H9 (cell line): ENCODE results near the gene TMCC2. TPM values are rescaled to one million over a fixed set of nuclear protein-coding genes. Genes with fewer than 3 reads are reported as not detected.

Experiments
- DNase-seq: peaks from one replicate; pipeline ENCODE4 v3.0.0-alpha.2; 2017
- H2AFZ ChIP-seq: one replicate; pipeline ENCODE4 v1.6.1; 2013; ENCODE audit warnings: mild to moderate bottlenecking, low read length, control low read depth, moderate library complexity
- H2AK5ac ChIP-seq: 2 replicates; pipeline ENCODE4 v1.6.1; 2013; ENCODE audit warnings: low read length, control low read depth, mixed read lengths; ENCODE audit not compliant: insufficient read length
- H2BK120ac ChIP-seq: one replicate; pipeline ENCODE4 v1.6.1; 2013; ENCODE audit warnings: low read depth, mild to moderate bottlenecking, low read length, control low read depth, inconsistent platforms; ENCODE audit not compliant: poor library complexity, severe bottlenecking
- H2BK12ac ChIP-seq: 2 replicates; pipeline ENCODE4 v1.6.1; 2013; ENCODE audit warnings: low read length, control low read depth, mixed read lengths, low read depth; ENCODE audit not compliant: insufficient read length
- H2BK15ac ChIP-seq: 2 replicates; pipeline ENCODE4 v1.6.1; 2013; ENCODE audit warnings: low read depth, low read length, control low read depth
- H2BK20ac ChIP-seq: one replicate; pipeline ENCODE4 v1.6.1; 2013; ENCODE audit warnings: low read depth, mild to moderate bottlenecking, low read length, control low read depth, inconsistent platforms; ENCODE audit not compliant: poor library complexity, severe bottlenecking
- H2BK5ac ChIP-seq: 2 replicates; pipeline ENCODE4 v1.6.1; 2013; ENCODE audit warnings: low read length, control low read depth, mixed read lengths; ENCODE audit not compliant: insufficient read length
- H3K14ac ChIP-seq: 2 replicates; pipeline ENCODE4 v1.6.1; 2013; ENCODE audit warnings: low read length, control low read depth; ENCODE audit not compliant: insufficient read depth
- H3K18ac ChIP-seq: 2 replicates; pipeline ENCODE4 v1.6.1; 2013; ENCODE audit warnings: low read depth, mild to moderate bottlenecking, mixed read lengths, low read length, control low read depth; ENCODE audit not compliant: insufficient read length
- H3K23ac ChIP-seq: 2 replicates; pipeline ENCODE4 v1.6.1; 2013; ENCODE audit warnings: low read length, control low read depth, mixed read lengths, low read depth; ENCODE audit not compliant: insufficient read length
- H3K23me2 ChIP-seq: 2 replicates; pipeline ENCODE4 v1.6.1; 2013; ENCODE audit warnings: low read depth, mild to moderate bottlenecking, mixed read lengths, low read length, control low read depth; ENCODE audit not compliant: insufficient read length, poor library complexity, severe bottlenecking
- H3K27ac ChIP-seq: 2 replicates; pipeline ENCODE4 v1.5.1; 2013; ENCODE audit warnings: low read length, control low read depth, mixed read lengths, low read depth; ENCODE audit not compliant: insufficient read length
- H3K27me3 ChIP-seq: 2 replicates; pipeline ENCODE4 v1.6.1; 2013; ENCODE audit warnings: low read length, control low read depth, inconsistent platforms; ENCODE audit not compliant: insufficient read depth
- H3K4ac ChIP-seq: 2 replicates; pipeline ENCODE4 v1.6.1; 2013; ENCODE audit warnings: low read depth, mild to moderate bottlenecking, control low read depth, inconsistent platforms, low read length, moderate library complexity
- H3K4me1 ChIP-seq: 2 replicates; pipeline ENCODE4 v1.6.1; 2013; ENCODE audit warnings: low read length, control low read depth, inconsistent platforms; ENCODE audit not compliant: insufficient read depth
- H3K4me2 ChIP-seq: 2 replicates; pipeline ENCODE4 v1.6.1; 2013; ENCODE audit warnings: low read length, control low read depth, mixed read lengths; ENCODE audit not compliant: insufficient read length, insufficient read depth
- H3K56ac ChIP-seq: 2 replicates; pipeline ENCODE4 v1.6.1; 2013; ENCODE audit warnings: low read depth, mild to moderate bottlenecking, mixed read lengths, low read length, control low read depth; ENCODE audit not compliant: insufficient read length
- H3K79me1 ChIP-seq: 2 replicates; pipeline ENCODE4 v1.6.1; 2013; ENCODE audit warnings: low read depth, mild to moderate bottlenecking, moderate library complexity, low read length, control low read depth, inconsistent platforms; ENCODE audit not compliant: insufficient read depth, poor library complexity, severe bottlenecking
- H3K79me2 ChIP-seq: 2 replicates; pipeline ENCODE4 v1.6.1; 2013; ENCODE audit warnings: low read length, control low read depth, inconsistent platforms; ENCODE audit not compliant: insufficient read depth
- H3K9ac ChIP-seq: 2 replicates; pipeline ENCODE4 v1.6.1; 2013; ENCODE audit warnings: low read length, control low read depth, mixed read lengths; ENCODE audit not compliant: insufficient read length; ENCODE audit errors: extremely low read depth
- H3K9me3 ChIP-seq: one replicate; pipeline ENCODE4 v1.6.1; 2013; ENCODE audit warnings: low read depth, low read length, inconsistent platforms; ENCODE audit not compliant: control insufficient read depth
- H3T11ph ChIP-seq: one replicate; pipeline ENCODE4 v1.6.1; 2013; ENCODE audit warnings: mild to moderate bottlenecking, low read length, control low read depth, inconsistent platforms
- H4K20me1 ChIP-seq: one replicate; pipeline ENCODE4 v1.6.1; 2013; ENCODE audit not compliant: control insufficient read depth, insufficient read length, insufficient read depth
- H4K5ac ChIP-seq: 2 replicates; pipeline ENCODE4 v1.6.1; 2013; ENCODE audit warnings: low read depth, mild to moderate bottlenecking, mixed read lengths, low read length, control low read depth; ENCODE audit not compliant: insufficient read length
- H4K8ac ChIP-seq: replicated peaks from 2 replicates; pipeline ENCODE4 v1.6.1; 2013; ENCODE audit warnings: low read length, control low read depth, mixed read lengths, low read depth; ENCODE audit not compliant: insufficient read length
- H4K91ac ChIP-seq: 2 replicates; pipeline ENCODE4 v1.6.1; 2013; ENCODE audit warnings: low read depth, mild to moderate bottlenecking, moderate library complexity, mixed read lengths, low read length, control low read depth; ENCODE audit not compliant: insufficient read length
- H3K27ac Mint-ChIP-seq, 3 experiments: 2 replicates in 2 of 3; 3 replicates in 1 of 3; pipeline ENCODE4 v1.8.0; 2020 to 2021; ENCODE audit warnings: mixed read lengths in 3 of 3, mild to moderate bottlenecking in 1 of 3, moderate library complexity in 1 of 3
- H3K27me3 Mint-ChIP-seq: 2 replicates; pipeline ENCODE4 v1.8.0; 2021; ENCODE audit warnings: low read depth, mild to moderate bottlenecking, moderate library complexity, mixed read lengths
- H3K36me3 Mint-ChIP-seq, 3 experiments: 2 replicates in 2 of 3; 3 replicates in 1 of 3; pipeline ENCODE4 v1.8.0; 2020 to 2021; ENCODE audit warnings: low read depth in 3 of 3, mixed read lengths in 3 of 3; ENCODE audit not compliant: insufficient read depth in 1 of 3
- H3K4me1 Mint-ChIP-seq, 2 experiments: 2 replicates each; pipeline ENCODE4 v1.8.0; 2020; ENCODE audit warnings: mixed read lengths in 2 of 2
- H3K4me3 Mint-ChIP-seq, 2 experiments: 2 replicates in 1 of 2; 3 replicates in 1 of 2; pipeline ENCODE4 v1.8.0; 2020 to 2021; ENCODE audit warnings: mild to moderate bottlenecking in 2 of 2, mixed read lengths in 2 of 2, moderate library complexity in 1 of 2
- H3K9me3 Mint-ChIP-seq, 2 experiments: 2 replicates in 1 of 2; 3 replicates in 1 of 2; pipeline ENCODE4 v1.8.0; 2020; ENCODE audit warnings: mild to moderate bottlenecking in 2 of 2, mixed read lengths in 2 of 2, moderate library complexity in 1 of 2
- WGBS: extraction: QIAGEN DNeasy Blood & Tissue Kit; methylation state at CpG from one replicate; pipeline ENCODE4 v1.1.7; 2013; ENCODE audit warnings: missing lambda C conversion rate, low lambda C conversion rate, mixed read lengths; ENCODE audit not compliant: insufficient read length; ENCODE audit errors: extremely low coverage; 5-methylcytosine and 5-hydroxymethylcytosine counted together
- total RNA-seq: library from RNA; stranded (reverse); gene quantifications from 2 replicates; pipeline ENCODE4 v1.2.1, GENCODE V29; 2021
- TF ChIP-seq, protein P1 (sequence below): fragments of 200-600 bp; sonication (generic); conservative IDR thresholded peaks from 3 replicates; pipeline ENCODE4 v1.8.0; 2021; ENCODE audit warnings: antibody characterized with exemption, mild to moderate bottlenecking

The TMCC2 gene
- total RNA-seq, 1 experiment from 2014 or later: 11.7 TPM

DNA sequence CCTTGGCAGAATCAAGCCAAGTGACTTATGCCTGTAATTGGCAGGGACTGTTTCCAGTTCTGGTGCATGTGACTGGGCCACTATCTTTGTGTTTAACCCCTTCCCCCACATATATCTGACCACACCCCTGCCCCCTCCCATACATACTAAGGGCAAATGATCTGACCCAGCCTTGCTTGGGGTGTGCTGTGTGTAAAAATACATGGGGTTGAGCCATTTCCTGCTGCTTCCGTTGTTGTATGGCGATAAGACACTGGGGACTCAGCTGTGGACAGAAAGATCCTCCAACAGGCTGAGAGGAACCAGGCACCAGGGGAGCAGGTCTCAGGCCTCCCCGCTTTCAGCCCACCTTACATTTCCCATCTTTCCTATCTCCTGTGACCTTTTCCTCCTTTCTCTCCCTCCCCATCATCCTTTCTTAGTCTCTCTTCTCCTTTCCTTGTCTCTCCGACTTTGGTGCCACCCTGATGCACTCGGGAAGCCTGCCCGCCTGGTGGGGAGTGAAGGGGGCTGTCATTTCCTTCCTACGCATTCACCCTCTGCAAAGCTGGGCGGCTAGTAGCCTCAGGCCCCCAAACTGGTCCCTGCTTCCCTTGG, 39.7 kb downstream of the TMCC2 start:
- H4K20me1 ChIP-seq: no peaks in the 10 kb centered on the region
- no peak overlapping the region for H3K4me2 ChIP-seq
- H4K5ac ChIP-seq: no peak overlapping the region
- H2BK15ac ChIP-seq: no peak overlapping the region
- no peak overlapping the region for H3K56ac ChIP-seq
- Mint-ChIP-seq H3K4me1 (peaks cover 18 to 29% of the 10 kb centered on the region in 2 experiments), H3K9me3 (no peaks in the 10 kb centered on the region; a peak in 1 of 5 replicates), H3K4me3 (no peak overlapping the region), H3K27me3 (no peaks in the 10 kb centered on the region; the same call in 1 of the 2 replicates), H3K27ac (peak overlapping the region in 1 of 3 experiments; percentile 32; a peak in 2 of 7 replicates), H3K36me3 (peaks cover 0 to 21% (median 16%) of the 10 kb centered on the region in 3 experiments)
- H3K9me3 ChIP-seq: no peaks in the 10 kb centered on the region
- H2BK120ac ChIP-seq: no peak overlapping the region
- no peaks in the 10 kb centered on the region for H3K27me3 ChIP-seq
- TF ChIP-seq, protein P1, sequence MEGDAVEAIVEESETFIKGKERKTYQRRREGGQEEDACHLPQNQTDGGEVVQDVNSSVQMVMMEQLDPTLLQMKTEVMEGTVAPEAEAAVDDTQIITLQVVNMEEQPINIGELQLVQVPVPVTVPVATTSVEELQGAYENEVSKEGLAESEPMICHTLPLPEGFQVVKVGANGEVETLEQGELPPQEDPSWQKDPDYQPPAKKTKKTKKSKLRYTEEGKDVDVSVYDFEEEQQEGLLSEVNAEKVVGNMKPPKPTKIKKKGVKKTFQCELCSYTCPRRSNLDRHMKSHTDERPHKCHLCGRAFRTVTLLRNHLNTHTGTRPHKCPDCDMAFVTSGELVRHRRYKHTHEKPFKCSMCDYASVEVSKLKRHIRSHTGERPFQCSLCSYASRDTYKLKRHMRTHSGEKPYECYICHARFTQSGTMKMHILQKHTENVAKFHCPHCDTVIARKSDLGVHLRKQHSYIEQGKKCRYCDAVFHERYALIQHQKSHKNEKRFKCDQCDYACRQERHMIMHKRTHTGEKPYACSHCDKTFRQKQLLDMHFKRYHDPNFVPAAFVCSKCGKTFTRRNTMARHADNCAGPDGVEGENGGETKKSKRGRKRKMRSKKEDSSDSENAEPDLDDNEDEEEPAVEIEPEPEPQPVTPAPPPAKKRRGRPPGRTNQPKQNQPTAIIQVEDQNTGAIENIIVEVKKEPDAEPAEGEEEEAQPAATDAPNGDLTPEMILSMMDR: no peak
- no peak overlapping the region for H3T11ph ChIP-seq
- H3K79me1 ChIP-seq: no peaks in the 10 kb centered on the region
- DNase-seq: no peak
- peaks cover 3% of the 10 kb centered on the region; the same call in 1 of the 2 replicates for H3K4me1 ChIP-seq
- no peak overlapping the region for H4K91ac ChIP-seq
- WGBS: no CpG with 5 or more reads among the region's 8 CpGs
- no peak overlapping the region for H2BK5ac ChIP-seq
- no peak overlapping the region for H3K23ac ChIP-seq
- H3K14ac ChIP-seq: no peak overlapping the region
- no peaks in the 10 kb centered on the region for H3K79me2 ChIP-seq
- no peak overlapping the region for H3K27ac ChIP-seq
- H2BK20ac ChIP-seq: no peak overlapping the region
- H4K8ac ChIP-seq: no peak overlapping the region
- H3K9ac ChIP-seq: no peak overlapping the region
- H3K4ac ChIP-seq: no peak overlapping the region
- no peak overlapping the region for H2AK5ac ChIP-seq
- no peak overlapping the region for H2AFZ ChIP-seq
- no peak overlapping the region for H3K18ac ChIP-seq
- H2BK12ac ChIP-seq: no peak overlapping the region
- no peaks in the 10 kb centered on the region for H3K23me2 ChIP-seq
